Prostate gland (tissue), 2 donors: ENCODE data around the gene SERINC2.

Source experiments
- POLR2A ChIP-seq: fragments of 450-650 bp; IDR thresholded peaks from one replicate; pipeline ENCODE4 v1.6.1; 2016; ENCODE audit warnings: antibody characterized with exemption, mild to moderate bottlenecking
- POLR2AphosphoS5 ChIP-seq: sonication (generic); formaldehyde crosslinking; IDR thresholded peaks from one replicate; pipeline ENCODE4 v1.6.1; 2017; ENCODE audit warnings: antibody characterized with exemption
- TF ChIP-seq, protein P1 (sequence below), 4 experiments: fragments of 200-600 bp in 2 of 4; fragments of 450-650 bp in 2 of 4; sonication (generic) in 2 of 4; IDR thresholded peaks; 1 replicate in 3 of 4; 2 replicates in 1 of 4; pipeline ENCODE4 v1.5.1; 2016 to 2019; ENCODE audit warnings: antibody characterized with exemption in 4 of 4, mild to moderate bottlenecking in 2 of 4, moderate library complexity in 2 of 4

GRCh38 chr1:31372751-31373055 lies 40.3 kb upstream of the SERINC2 start:
- TF ChIP-seq POLR2A (no peak), POLR2AphosphoS5 (no peak)
- TF ChIP-seq, protein P1, sequence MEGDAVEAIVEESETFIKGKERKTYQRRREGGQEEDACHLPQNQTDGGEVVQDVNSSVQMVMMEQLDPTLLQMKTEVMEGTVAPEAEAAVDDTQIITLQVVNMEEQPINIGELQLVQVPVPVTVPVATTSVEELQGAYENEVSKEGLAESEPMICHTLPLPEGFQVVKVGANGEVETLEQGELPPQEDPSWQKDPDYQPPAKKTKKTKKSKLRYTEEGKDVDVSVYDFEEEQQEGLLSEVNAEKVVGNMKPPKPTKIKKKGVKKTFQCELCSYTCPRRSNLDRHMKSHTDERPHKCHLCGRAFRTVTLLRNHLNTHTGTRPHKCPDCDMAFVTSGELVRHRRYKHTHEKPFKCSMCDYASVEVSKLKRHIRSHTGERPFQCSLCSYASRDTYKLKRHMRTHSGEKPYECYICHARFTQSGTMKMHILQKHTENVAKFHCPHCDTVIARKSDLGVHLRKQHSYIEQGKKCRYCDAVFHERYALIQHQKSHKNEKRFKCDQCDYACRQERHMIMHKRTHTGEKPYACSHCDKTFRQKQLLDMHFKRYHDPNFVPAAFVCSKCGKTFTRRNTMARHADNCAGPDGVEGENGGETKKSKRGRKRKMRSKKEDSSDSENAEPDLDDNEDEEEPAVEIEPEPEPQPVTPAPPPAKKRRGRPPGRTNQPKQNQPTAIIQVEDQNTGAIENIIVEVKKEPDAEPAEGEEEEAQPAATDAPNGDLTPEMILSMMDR (IDR thresholded peaks at IDR 0.05), result no peak
